ENCODE results near the gene PLEKHG7.
"Not testable (repeated sequence)": the region's sequence is repeated elsewhere in the genome, so short reads cannot be mapped to it uniquely, and the experiment has no call there.

PLEKHG7 gene

GRCh38 chr12:92747151-92747550, 44.4 kb downstream of the PLEKHG7 start:
- DNase-seq (ENCODE audit: low spot score): no peak

GRCh38 chr12:92749691-92750090, 46.9 kb downstream of the PLEKHG7 start:
- DNase-seq (ENCODE audit: low spot score): not testable (repeated sequence)

GRCh38 chr12:92753976-92754885, 51.4 kb downstream of the PLEKHG7 start:
- no peak for DNase-seq (ENCODE audit: low spot score)

GRCh38 chr12:92756898-92757596, 54.3 kb downstream of the PLEKHG7 start:
- no peak for DNase-seq (ENCODE audit: low spot score)

GRCh38 chr12:92757597-92758121, 54.9 kb downstream of the PLEKHG7 start:
- no peak for DNase-seq (ENCODE audit: low spot score)

- peak; percentile 81 for DNase-seq (ENCODE audit: low spot score)
Observed at GRCh38 chr12:92759634-92760268, 57.0 kb downstream of the PLEKHG7 start.

GRCh38 chr12:92762773-92763172, 60.0 kb downstream of the PLEKHG7 start:
- DNase-seq (ENCODE audit: low spot score): no peak

GRCh38 chr12:92764831-92765230, 62.0 kb downstream of the PLEKHG7 start:
- DNase-seq (ENCODE audit: low spot score): no peak

GRCh38 chr12:92765871-92766270, 63.1 kb downstream of the PLEKHG7 start:
- DNase-seq (ENCODE audit: low spot score): no peak

GRCh38 chr12:92769124-92769901, 66.5 kb downstream of the PLEKHG7 start:
- no peak for DNase-seq (ENCODE audit: low spot score)

- no peak for DNase-seq (ENCODE audit: low spot score)
Observed at GRCh38 chr12:92771001-92771400, 68.2 kb downstream of the PLEKHG7 start.

GRCh38 chr12:92775416-92775815, 72.6 kb downstream of the PLEKHG7 start:
- no peak for DNase-seq (ENCODE audit: low spot score)

GRCh38 chr12:92778525-92778924, 75.7 kb downstream of the PLEKHG7 start:
- no peak for DNase-seq (ENCODE audit: low spot score)

- DNase-seq (ENCODE audit: low spot score): peak; percentile 13
Observed at GRCh38 chr12:92779902-92780301, 77.1 kb downstream of the PLEKHG7 start.

- DNase-seq (ENCODE audit: low spot score): peak; percentile 47
Observed at GRCh38 chr12:92784356-92784755, 81.6 kb downstream of the PLEKHG7 start.

- DNase-seq (ENCODE audit: low spot score): peak; percentile 43
Observed at GRCh38 chr12:92784797-92785562, 82.2 kb downstream of the PLEKHG7 start.

- no peak for DNase-seq (ENCODE audit: low spot score)
Observed at GRCh38 chr12:92785563-92785950, 82.8 kb downstream of the PLEKHG7 start.

GRCh38 chr12:92786045-92786444, 83.3 kb downstream of the PLEKHG7 start:
- DNase-seq (ENCODE audit: low spot score): peak; percentile 55

GRCh38 chr12:92794356-92794755, 91.6 kb downstream of the PLEKHG7 start:
- DNase-seq (ENCODE audit: low spot score): not testable (repeated sequence)

GRCh38 chr12:92794814-92795213, 92.0 kb downstream of the PLEKHG7 start:
- no peak for DNase-seq (ENCODE audit: low spot score)

- DNase-seq (ENCODE audit: low spot score): no peak
Observed at GRCh38 chr12:92796650-92797049, 93.9 kb downstream of the PLEKHG7 start.

Measured in AG20443 (cell line).